Endodermal cell (in vitro differentiated cells): ENCODE measurements around the gene TTC23L. TPM values are rescaled to one million over a fixed set of nuclear protein-coding genes. Genes with fewer than 3 reads are reported as not detected.

Source experiments
- DNase-seq: peaks from one replicate; pipeline ENCODE4 v3.0.0-alpha.2; 2017
- H3K27ac ChIP-seq: 2 replicates; pipeline ENCODE4 v1.5.1; 2013; ENCODE audit warnings: mild to moderate bottlenecking, low read depth, low read length, moderate library complexity
- H3K27me3 ChIP-seq: 2 replicates; pipeline ENCODE4 v1.6.1; 2013; ENCODE audit warnings: mild to moderate bottlenecking, low read length, moderate library complexity; ENCODE audit not compliant: insufficient read depth, control insufficient read depth, poor library complexity, severe bottlenecking
- H3K36me3 ChIP-seq: 2 replicates; pipeline ENCODE4 v1.7.0; 2013; ENCODE audit warnings: mild to moderate bottlenecking, low read length, moderate library complexity; ENCODE audit not compliant: control insufficient read depth, insufficient read depth
- H3K4me1 ChIP-seq: one replicate; pipeline ENCODE4 v1.7.0; 2013; ENCODE audit warnings: low read length; ENCODE audit not compliant: control insufficient read depth, insufficient read depth
- H3K4me3 ChIP-seq: 2 replicates; pipeline ENCODE4 v1.5.1; 2013; ENCODE audit warnings: mild to moderate bottlenecking, low read length, moderate library complexity
- H3K9ac ChIP-seq: 2 replicates; pipeline ENCODE4 v1.6.1; 2013; ENCODE audit warnings: mild to moderate bottlenecking, low read length, moderate library complexity; ENCODE audit not compliant: poor library complexity, severe bottlenecking; ENCODE audit errors: extremely low read depth
- H3K9me3 ChIP-seq: 2 replicates; pipeline ENCODE4 v1.6.1; 2013; ENCODE audit warnings: mild to moderate bottlenecking, low read length, moderate library complexity; ENCODE audit not compliant: control insufficient read depth
- H3K27ac Mint-ChIP-seq: 2 replicates; pipeline ENCODE4 v1.8.0; 2020; ENCODE audit warnings: mixed read lengths
- H3K27me3 Mint-ChIP-seq: 2 replicates; pipeline ENCODE4 v1.8.0; 2021; ENCODE audit warnings: mild to moderate bottlenecking, mixed read lengths; ENCODE audit not compliant: insufficient read depth
- H3K36me3 Mint-ChIP-seq: 2 replicates; pipeline ENCODE4 v1.8.0; 2020; ENCODE audit warnings: low read depth, mixed read lengths
- H3K4me1 Mint-ChIP-seq: 2 replicates; pipeline ENCODE4 v1.8.0; 2020; ENCODE audit warnings: mixed read lengths
- H3K4me3 Mint-ChIP-seq: 2 replicates; pipeline ENCODE4 v1.8.0; 2020; ENCODE audit warnings: mild to moderate bottlenecking, moderate library complexity, mixed read lengths
- H3K9me3 Mint-ChIP-seq: 2 replicates; pipeline ENCODE4 v1.8.0; 2020; ENCODE audit warnings: mild to moderate bottlenecking, mixed read lengths
- CTCF ChIP-seq: fragments of 200-600 bp; sonication (generic); conservative IDR thresholded peaks from 2 replicates; pipeline ENCODE4 v1.5.0; 2021; ENCODE audit warnings: antibody characterized with exemption, mild to moderate bottlenecking
- WGBS, 2 experiments: methylation state at CpG; one replicate each; pipeline versions ENCODE4 v1.1.5 to v1.1.7; 2013; ENCODE audit warnings: missing lambda C conversion rate in 2 of 2, mixed read lengths in 1 of 2; ENCODE audit not compliant: insufficient coverage in 1 of 2, insufficient read length in 1 of 2; 5-methylcytosine and 5-hydroxymethylcytosine counted together
- total RNA-seq, 2 donors: library from RNA; stranded (reverse); fragmentation: NEBNext Ultra II Directional in 1 of 2; extraction: Animal tissue kit (Norgen Biotek cat#: 25700) in 1 of 2; gene quantifications; 2 replicates in 1 of 2; 3 replicates in 1 of 2; pipeline ENCODE4 v1.2.1, GENCODE V29; 2021

TTC23L gene
- total RNA-seq, 2 donors from 2014 or later: 0.95 to 3.0 TPM

- no peak for TF ChIP-seq CTCF
- Histone ChIP-seq H3K9ac (no peak overlapping the region), H3K9me3 (no peaks in the 10 kb centered on the region), H3K27ac (peak overlapping the region; percentile 5), H3K36me3 (peaks cover 41% of the 10 kb centered on the region), H3K4me1 (no peaks in the 10 kb centered on the region), H3K4me3 (no peak overlapping the region), H3K27me3 (no peaks in the 10 kb centered on the region)
- no peak for DNase-seq
- WGBS, 2 experiments: 89 to 92% methylated on average over 5 of the region's 5 CpGs
- no peaks in the 10 kb centered on the region for H3K9me3 Mint-ChIP-seq
- peaks cover 34% of the 10 kb centered on the region for H3K36me3 Mint-ChIP-seq
- no peaks in the 10 kb centered on the region for H3K27me3 Mint-ChIP-seq
- no peak overlapping the region for H3K4me3 Mint-ChIP-seq
- peaks cover 11% of the 10 kb centered on the region for H3K4me1 Mint-ChIP-seq
- peak overlapping the region; percentile 61 for H3K27ac Mint-ChIP-seq
These were observed 88.8 kb downstream of the TTC23L start for GRCh38 chr5:34927785-34928184.

GRCh38 chr5:34928267-34928666, 89.3 kb downstream of the TTC23L start:
- no peak for TF ChIP-seq CTCF
- peaks cover 11% of the 10 kb centered on the region for H3K4me1 Mint-ChIP-seq
- peaks cover 38% of the 10 kb centered on the region for H3K36me3 ChIP-seq
- H3K9me3 Mint-ChIP-seq: no peaks in the 10 kb centered on the region
- H3K4me3 Mint-ChIP-seq: no peak overlapping the region
- H3K27ac ChIP-seq: peak overlapping the region; percentile 5
- H3K27me3 ChIP-seq: no peaks in the 10 kb centered on the region
- no peaks in the 10 kb centered on the region for H3K4me1 ChIP-seq
- H3K9ac ChIP-seq: no peak overlapping the region
- WGBS, 2 experiments: 91 to 100% methylated on average over 1 to 5 of the region's 5 CpGs
- H3K4me3 ChIP-seq: peak overlapping the region; percentile 72
- DNase-seq: no peak
- H3K36me3 Mint-ChIP-seq: peaks cover 32% of the 10 kb centered on the region
- H3K9me3 ChIP-seq: no peaks in the 10 kb centered on the region
- H3K27ac Mint-ChIP-seq: no peak overlapping the region
- no peaks in the 10 kb centered on the region for H3K27me3 Mint-ChIP-seq

GRCh38 chr5:34929134-34929719, 90.3 kb downstream of the TTC23L start, which contains the start of gene DNAJC21:
Gene DNAJC21 (plus strand): TSS chr5:34929559. CDS start chr5:34929820, 261 bp downstream.
- Mint-ChIP-seq H3K4me3 (peak within 1 kb of the TSS; percentile 96), H3K27ac (peak within 1 kb of the TSS; percentile 99), H3K4me1 (peaks cover 11% of the 10 kb centered on the region), H3K36me3 (peaks cover 30% of the 10 kb centered on the region), H3K9me3 (no peaks in the 10 kb centered on the region), H3K27me3 (no peaks in the 10 kb centered on the region)
- Histone ChIP-seq H3K9ac (peak within 1 kb of the TSS; percentile 55), H3K4me1 (no peaks in the 10 kb centered on the region), H3K36me3 (peaks cover 38% of the 10 kb centered on the region), H3K27me3 (no peaks in the 10 kb centered on the region), H3K27ac (peak within 1 kb of the TSS; percentile 81), H3K4me3 (peak within 1 kb of the TSS; percentile 92), H3K9me3 (no peaks in the 10 kb centered on the region)
- no peak for TF ChIP-seq CTCF
- DNase-seq: peak; percentile 99
- WGBS, 2 experiments: 0% methylated on average over 7 to 63 of the region's 63 CpGs
